IPS DF 6.9 (cell line): ENCODE measurements around the gene GTF2H4.

Experiments
- DNase-seq: peaks from one replicate; pipeline ENCODE4 v3.0.0-alpha.2; 2013; ENCODE audit warnings: low read depth, low spot score
- H3K27ac ChIP-seq: one replicate; pipeline ENCODE4 v1.5.1; 2013; ENCODE audit warnings: low read length, control low read depth
- H3K27me3 ChIP-seq: 2 replicates; pipeline ENCODE4 v1.6.1; 2013; ENCODE audit warnings: mild to moderate bottlenecking, low read length; ENCODE audit not compliant: control insufficient read depth, insufficient read depth
- H3K36me3 ChIP-seq: 2 replicates; pipeline ENCODE4 v1.6.1; 2013; ENCODE audit warnings: low read length; ENCODE audit not compliant: control insufficient read depth, insufficient read depth
- H3K4me1 ChIP-seq: 2 replicates; pipeline ENCODE4 v1.6.1; 2013; ENCODE audit warnings: low read length; ENCODE audit not compliant: control insufficient read depth, insufficient read depth
- H3K4me3 ChIP-seq: 2 replicates; pipeline ENCODE4 v1.5.1; 2013; ENCODE audit warnings: mild to moderate bottlenecking, low read length
- H3K9me3 ChIP-seq: 2 replicates; pipeline ENCODE4 v1.6.1; 2013; ENCODE audit warnings: low read length, inconsistent platforms; ENCODE audit not compliant: control insufficient read depth, insufficient read depth
- WGBS: extraction: QIAGEN DNeasy Blood & Tissue Kit; methylation state at CpG from one replicate; pipeline ENCODE4 v1.1.7; 2013; ENCODE audit warnings: mixed read lengths, missing lambda C conversion rate; ENCODE audit not compliant: insufficient read length, insufficient coverage; 5-methylcytosine and 5-hydroxymethylcytosine counted together

Gene GTF2H4

GRCh38 chr6:30875244-30876038, 32.6 kb upstream of the GTF2H4 start:
- no peak for DNase-seq

GRCh38 chr6:30876039-30876730, 31.8 kb upstream of the GTF2H4 start:
- Histone ChIP-seq H3K27me3 (no peaks in the 10 kb centered on the region), H3K4me3 (no peak overlapping the region), H3K4me1 (no peaks in the 10 kb centered on the region; the same call in 1 of the 2 replicates), H3K9me3 (no peaks in the 10 kb centered on the region; the same call in 1 of the 2 replicates), H3K27ac (no peak overlapping the region), H3K36me3 (no peaks in the 10 kb centered on the region)
- no CpG with 5 or more reads among the region's 4 CpGs for WGBS
- no peak for DNase-seq

More at GRCh38 chr6:30875244-30876038, 32.6 kb upstream of the GTF2H4 start:
- WGBS, result no CpG with 5 or more reads among the region's 18 CpGs
- Histone ChIP-seq H3K4me1 (no peaks in the 10 kb centered on the region), H3K27ac (no peak overlapping the region), H3K36me3 (no peaks in the 10 kb centered on the region), H3K27me3 (no peaks in the 10 kb centered on the region), H3K4me3 (no peak overlapping the region), H3K9me3 (peaks cover 1% of the 10 kb centered on the region)

GRCh38 chr6:30877419-30878262, 30.4 kb upstream of the GTF2H4 start:
- Histone ChIP-seq H3K27ac (no peak overlapping the region), H3K9me3 (no peaks in the 10 kb centered on the region; the same call in 1 of the 2 replicates), H3K4me1 (peaks cover 9% of the 10 kb centered on the region), H3K27me3 (no peaks in the 10 kb centered on the region), H3K4me3 (no peak overlapping the region), H3K36me3 (no peaks in the 10 kb centered on the region)
- no peak for DNase-seq
- no CpG with 5 or more reads among the region's 15 CpGs for WGBS

GRCh38 chr6:30879684-30880427, 28.2 kb upstream of the GTF2H4 start:
- no peak overlapping the region for H3K27ac ChIP-seq
- no CpG with 5 or more reads among the region's 8 CpGs for WGBS
- no peaks in the 10 kb centered on the region for H3K36me3 ChIP-seq
- H3K27me3 ChIP-seq, result no peaks in the 10 kb centered on the region
- no peak overlapping the region for H3K4me3 ChIP-seq
- peaks cover 10% of the 10 kb centered on the region for H3K4me1 ChIP-seq
- no peak for DNase-seq
- H3K9me3 ChIP-seq, result no peaks in the 10 kb centered on the region

- no peak overlapping the region for H3K27ac ChIP-seq
Measured at GRCh38 chr6:30880698-30881252, 27.2 kb upstream of the GTF2H4 start.

GRCh38 chr6:30881392-30882203, 26.4 kb upstream of the GTF2H4 start:
- no peaks in the 10 kb centered on the region for H3K9me3 ChIP-seq
- no peak overlapping the region for H3K4me3 ChIP-seq
- H3K4me1 ChIP-seq, result peaks cover 17% of the 10 kb centered on the region
- WGBS, result no CpG with 5 or more reads among the region's 14 CpGs
- H3K27ac ChIP-seq, result no peak overlapping the region
- no peak for DNase-seq
- no peaks in the 10 kb centered on the region for H3K27me3 ChIP-seq
- H3K36me3 ChIP-seq, result no peaks in the 10 kb centered on the region

More at GRCh38 chr6:30880698-30881252, 27.2 kb upstream of the GTF2H4 start:
- WGBS, result no CpG with 5 or more reads among the region's 16 CpGs
- Histone ChIP-seq H3K4me1 (peaks cover 16% of the 10 kb centered on the region), H3K4me3 (peak overlapping the region; percentile 24; the same call in 1 of the 2 replicates), H3K27me3 (no peaks in the 10 kb centered on the region), H3K9me3 (no peaks in the 10 kb centered on the region), H3K36me3 (no peaks in the 10 kb centered on the region)
- no peak for DNase-seq

- no peak overlapping the region for H3K27ac ChIP-seq
- no peaks in the 10 kb centered on the region for H3K27me3 ChIP-seq
- no CpG with 5 or more reads among the region's 8 CpGs for WGBS
- no peaks in the 10 kb centered on the region for H3K9me3 ChIP-seq
- no peaks in the 10 kb centered on the region for H3K36me3 ChIP-seq
- H3K4me1 ChIP-seq, result peaks cover 20% of the 10 kb centered on the region
- no peak overlapping the region; the same call in 1 of the 2 replicates for H3K4me3 ChIP-seq
- DNase-seq, result no peak
Measured at GRCh38 chr6:30882204-30882758, 25.7 kb upstream of the GTF2H4 start.

GRCh38 chr6:30882759-30883684, 25.0 kb upstream of the GTF2H4 start:
- Histone ChIP-seq H3K36me3 (no peaks in the 10 kb centered on the region), H3K9me3 (no peaks in the 10 kb centered on the region), H3K4me3 (peak overlapping the region; percentile 73; the same call in 1 of the 2 replicates), H3K4me1 (peaks cover 20% of the 10 kb centered on the region), H3K27me3 (no peaks in the 10 kb centered on the region), H3K27ac (no peak overlapping the region)
- no CpG with 5 or more reads among the region's 15 CpGs for WGBS
- DNase-seq, result no peak
